NCI-H187 (cell line): Measurements from ENCODE around the gene CAMTA1.
A peak's percentile ranks its signal among the peaks of the same experiment; 100 is the strongest.

Source experiments
- DNase-seq, 2 experiments: peaks; one replicate each; lab custom pipeline; 2025; lab: John Stamatoyannopoulos, UW

The CAMTA1 gene

GRCh38 chr1:7515175-7515574, 729.9 kb downstream of the CAMTA1 start:
- no peak for DNase-seq

GRCh38 chr1:7515904-7516303, 730.6 kb downstream of the CAMTA1 start:
- no peak for DNase-seq

- DNase-seq = no peak
Measured at GRCh38 chr1:7516341-7516740, 731.1 kb downstream of the CAMTA1 start.

- DNase-seq = no peak
Measured at GRCh38 chr1:7516929-7517328, 731.7 kb downstream of the CAMTA1 start.

- peak in 1 of 2 experiments; percentile 11 for DNase-seq
Measured at GRCh38 chr1:7517611-7518330, 732.5 kb downstream of the CAMTA1 start.

GRCh38 chr1:7518411-7518810, 733.2 kb downstream of the CAMTA1 start:
- DNase-seq = no peak

- DNase-seq = no peak
Measured at GRCh38 chr1:7519181-7519860, 734.1 kb downstream of the CAMTA1 start.

- DNase-seq = no peak
Measured at GRCh38 chr1:7519861-7520395, 734.7 kb downstream of the CAMTA1 start.

- DNase-seq = no peak
Measured at GRCh38 chr1:7520496-7520895, 735.2 kb downstream of the CAMTA1 start.

GRCh38 chr1:7524341-7525337, 739.4 kb downstream of the CAMTA1 start:
- DNase-seq = no peak

- no peak for DNase-seq
Measured at GRCh38 chr1:7525338-7526063, 740.2 kb downstream of the CAMTA1 start.

GRCh38 chr1:7526196-7526866, 741.1 kb downstream of the CAMTA1 start:
- DNase-seq = no peak

GRCh38 chr1:7526867-7527732, 741.8 kb downstream of the CAMTA1 start:
- no peak for DNase-seq

GRCh38 chr1:7527733-7528045, 742.4 kb downstream of the CAMTA1 start:
- DNase-seq = no peak

- no peak for DNase-seq
Measured at GRCh38 chr1:7528386-7529198, 743.3 kb downstream of the CAMTA1 start.

- DNase-seq = no peak
Measured at GRCh38 chr1:7529917-7530316, 744.7 kb downstream of the CAMTA1 start.

- no peak for DNase-seq
Measured at GRCh38 chr1:7531562-7532340, 746.5 kb downstream of the CAMTA1 start.

- DNase-seq = no peak
Measured at GRCh38 chr1:7533006-7533405, 747.8 kb downstream of the CAMTA1 start.
